ENCODE measurements around the gene TCIRG1.

TCIRG1 gene

DNA sequence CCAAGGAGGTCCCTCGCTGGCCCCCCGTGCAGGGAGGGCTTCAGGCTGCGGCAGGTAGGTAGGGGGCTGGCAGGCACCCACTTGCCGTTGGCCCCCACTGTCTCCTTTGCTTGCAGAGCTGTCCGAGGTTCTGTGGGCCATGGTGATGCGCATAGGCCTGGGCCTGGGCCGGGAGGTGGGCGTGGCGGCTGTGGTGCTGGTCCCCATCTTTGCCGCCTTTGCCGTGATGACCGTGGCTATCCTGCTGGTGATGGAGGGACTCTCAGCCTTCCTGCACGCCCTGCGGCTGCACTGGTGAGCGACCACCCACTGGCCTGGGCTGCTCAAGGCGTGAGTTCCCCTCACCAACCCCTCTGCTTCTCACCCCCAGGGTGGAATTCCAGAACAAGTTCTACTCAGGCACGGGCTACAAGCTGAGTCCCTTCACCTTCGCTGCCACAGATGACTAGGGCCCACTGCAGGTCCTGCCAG is 11.6 kb downstream of the TCIRG1 start:
- no peak overlapping the region for H3K4me3 ChIP-seq (ENCODE audit: severe bottlenecking)
- peaks cover 33% of the 10 kb centered on the region for H3K36me3 ChIP-seq (ENCODE audit: low read depth)
- H3K4me1 ChIP-seq (ENCODE audit: insufficient read depth, poor library complexity, severe bottlenecking) = no peaks in the 10 kb centered on the region
- H3K9me3 ChIP-seq (ENCODE audit: severe bottlenecking) = no peaks in the 10 kb centered on the region
- TF ChIP-seq, protein P1, sequence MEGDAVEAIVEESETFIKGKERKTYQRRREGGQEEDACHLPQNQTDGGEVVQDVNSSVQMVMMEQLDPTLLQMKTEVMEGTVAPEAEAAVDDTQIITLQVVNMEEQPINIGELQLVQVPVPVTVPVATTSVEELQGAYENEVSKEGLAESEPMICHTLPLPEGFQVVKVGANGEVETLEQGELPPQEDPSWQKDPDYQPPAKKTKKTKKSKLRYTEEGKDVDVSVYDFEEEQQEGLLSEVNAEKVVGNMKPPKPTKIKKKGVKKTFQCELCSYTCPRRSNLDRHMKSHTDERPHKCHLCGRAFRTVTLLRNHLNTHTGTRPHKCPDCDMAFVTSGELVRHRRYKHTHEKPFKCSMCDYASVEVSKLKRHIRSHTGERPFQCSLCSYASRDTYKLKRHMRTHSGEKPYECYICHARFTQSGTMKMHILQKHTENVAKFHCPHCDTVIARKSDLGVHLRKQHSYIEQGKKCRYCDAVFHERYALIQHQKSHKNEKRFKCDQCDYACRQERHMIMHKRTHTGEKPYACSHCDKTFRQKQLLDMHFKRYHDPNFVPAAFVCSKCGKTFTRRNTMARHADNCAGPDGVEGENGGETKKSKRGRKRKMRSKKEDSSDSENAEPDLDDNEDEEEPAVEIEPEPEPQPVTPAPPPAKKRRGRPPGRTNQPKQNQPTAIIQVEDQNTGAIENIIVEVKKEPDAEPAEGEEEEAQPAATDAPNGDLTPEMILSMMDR (IDR thresholded peaks at IDR 0.05; ENCODE audit: poor library complexity, severe bottlenecking) = no peak
- DNase-seq (ENCODE audit: low spot score) (no peak), ATAC-seq (ENCODE audit: low read depth) (no peak)
- H3K27ac ChIP-seq (ENCODE audit: poor library complexity, severe bottlenecking) = no peak overlapping the region
- no peaks in the 10 kb centered on the region for H3K27me3 ChIP-seq (ENCODE audit: insufficient read depth, poor library complexity, severe bottlenecking)

DNA sequence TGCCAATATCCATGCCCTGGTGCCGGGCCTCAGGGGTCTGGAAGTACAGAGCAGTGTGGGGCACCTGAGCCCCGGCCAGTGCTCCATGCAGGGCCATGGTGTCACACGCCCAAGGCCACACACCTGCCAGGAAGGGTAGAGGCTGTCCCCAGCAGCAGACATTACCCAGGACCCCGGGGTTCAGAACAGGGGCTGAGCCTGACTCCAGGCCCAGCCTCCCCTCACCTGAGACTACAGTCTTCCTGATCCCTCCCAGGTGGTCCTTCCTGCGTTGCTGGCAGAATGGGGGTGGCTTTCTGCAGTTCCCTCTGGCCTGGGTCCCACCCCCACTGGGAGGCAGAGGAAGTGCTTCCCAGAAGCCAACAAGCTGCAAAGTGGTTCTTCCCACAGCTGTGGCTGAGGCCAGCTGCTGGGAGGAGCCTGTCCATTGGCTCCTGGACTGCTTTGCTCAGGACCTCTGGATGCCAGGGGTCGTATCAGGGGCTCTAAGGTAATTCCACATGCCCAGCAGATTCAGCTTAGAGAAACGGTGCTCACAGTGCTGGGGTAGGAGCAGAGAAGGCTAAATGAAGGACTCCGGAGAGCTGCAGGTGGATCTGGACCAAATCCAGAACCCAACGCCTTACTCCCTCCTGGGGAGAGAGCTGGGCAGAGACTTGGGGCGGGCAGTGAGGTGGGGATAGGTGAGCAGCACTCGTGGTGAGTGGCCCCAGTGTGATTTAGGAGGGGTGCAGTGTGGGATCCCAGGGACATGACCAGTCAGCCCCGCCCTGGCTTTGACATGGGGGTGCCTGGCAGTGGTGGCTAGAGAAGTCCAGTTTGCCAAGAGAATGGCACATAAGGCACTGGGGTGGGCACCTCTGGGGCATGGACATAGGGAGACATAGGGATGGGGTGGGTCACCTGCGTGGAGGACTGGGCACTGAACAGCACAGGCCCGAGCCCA is 12.6 kb downstream of the TCIRG1 start:
- no peak overlapping the region for H3K27ac ChIP-seq (ENCODE audit: poor library complexity, severe bottlenecking)
- no peaks in the 10 kb centered on the region for H3K4me1 ChIP-seq (ENCODE audit: insufficient read depth, poor library complexity, severe bottlenecking)
- ATAC-seq (ENCODE audit: low read depth) (no peak), DNase-seq (ENCODE audit: low spot score) (no peak)
- H3K4me3 ChIP-seq (ENCODE audit: severe bottlenecking) = no peak overlapping the region
- peaks cover 31% of the 10 kb centered on the region for H3K36me3 ChIP-seq (ENCODE audit: low read depth)
- TF ChIP-seq, protein P1 (IDR thresholded peaks at IDR 0.05; ENCODE audit: poor library complexity, severe bottlenecking) = no peak
- H3K27me3 ChIP-seq (ENCODE audit: insufficient read depth, poor library complexity, severe bottlenecking) = no peaks in the 10 kb centered on the region
- H3K9me3 ChIP-seq (ENCODE audit: severe bottlenecking) = no peaks in the 10 kb centered on the region

DNA sequence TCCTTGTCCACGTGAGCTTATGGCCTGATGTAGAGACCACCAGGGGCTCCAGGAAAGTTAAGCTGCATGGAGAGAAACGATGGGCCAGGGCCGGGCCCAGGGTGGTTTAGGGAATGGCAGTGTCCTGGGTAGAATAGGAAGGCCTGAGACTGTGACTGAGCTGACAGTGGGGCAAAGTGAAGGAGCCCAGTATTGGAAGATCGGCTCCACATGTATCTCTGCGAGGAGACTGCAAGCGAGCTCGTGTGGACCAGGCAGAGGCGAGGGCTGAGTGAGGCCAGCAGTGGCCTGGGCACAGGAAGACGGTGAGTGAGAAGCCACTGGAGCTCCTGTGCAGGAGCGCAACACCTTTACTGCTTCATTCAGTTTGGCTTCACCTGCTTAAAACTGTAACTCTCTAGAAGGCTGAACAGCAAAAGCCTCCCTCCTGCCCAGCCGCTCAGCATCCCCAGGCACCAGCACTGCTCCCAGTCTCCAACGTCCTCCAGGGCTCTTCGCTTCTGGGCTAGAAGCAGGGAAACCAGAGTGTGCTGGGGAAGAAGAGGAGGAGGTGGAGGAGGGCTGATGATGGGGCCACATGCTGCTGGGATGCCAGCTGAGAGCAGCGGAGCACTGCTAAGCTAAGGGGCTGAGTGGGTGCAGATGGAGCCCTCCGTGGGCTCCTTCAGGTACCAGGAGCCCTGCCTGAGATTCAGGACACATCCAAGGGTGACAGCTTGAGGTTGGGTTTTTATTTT is 13.5 kb downstream of the TCIRG1 start:
- Histone ChIP-seq H3K36me3 (ENCODE audit: low read depth) (peaks cover 31% of the 10 kb centered on the region), H3K27ac (ENCODE audit: poor library complexity, severe bottlenecking) (no peak overlapping the region), H3K4me3 (ENCODE audit: severe bottlenecking) (no peak overlapping the region), H3K9me3 (ENCODE audit: severe bottlenecking) (no peaks in the 10 kb centered on the region), H3K27me3 (ENCODE audit: insufficient read depth, poor library complexity, severe bottlenecking) (no peaks in the 10 kb centered on the region), H3K4me1 (ENCODE audit: insufficient read depth, poor library complexity, severe bottlenecking) (no peaks in the 10 kb centered on the region)
- ATAC-seq (ENCODE audit: low read depth) = no peak
- no peak for DNase-seq (ENCODE audit: low spot score)
- TF ChIP-seq, protein P1 (IDR thresholded peaks at IDR 0.05; ENCODE audit: poor library complexity, severe bottlenecking) = no peak

DNA sequence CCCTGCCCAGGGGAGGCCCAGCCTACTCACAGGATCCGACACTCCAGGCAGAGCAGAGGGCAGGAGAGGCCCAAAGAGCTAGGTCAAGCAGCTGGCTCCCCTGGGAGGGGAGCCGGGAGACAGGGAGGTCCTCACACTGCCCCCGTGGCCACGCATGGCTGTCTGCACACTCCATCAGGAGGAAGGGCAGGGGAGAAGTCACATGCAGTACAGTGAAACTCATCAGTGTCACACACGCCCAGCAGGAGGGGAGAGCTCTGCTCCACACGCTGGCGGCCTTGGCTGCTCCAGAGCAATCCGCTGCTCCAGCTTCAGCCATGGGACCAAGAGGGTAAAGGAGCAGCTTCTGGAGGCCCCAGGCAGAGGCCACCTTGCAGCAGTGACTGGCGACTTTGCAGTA is 14.3 kb downstream of the TCIRG1 start:
- H3K36me3 ChIP-seq (ENCODE audit: low read depth) = peaks cover 27% of the 10 kb centered on the region
- no peak overlapping the region for H3K4me3 ChIP-seq (ENCODE audit: severe bottlenecking)
- no peaks in the 10 kb centered on the region for H3K27me3 ChIP-seq (ENCODE audit: insufficient read depth, poor library complexity, severe bottlenecking)
- H3K9me3 ChIP-seq (ENCODE audit: severe bottlenecking) = no peaks in the 10 kb centered on the region
- no peaks in the 10 kb centered on the region for H3K4me1 ChIP-seq (ENCODE audit: insufficient read depth, poor library complexity, severe bottlenecking)
- TF ChIP-seq, protein P1 (IDR thresholded peaks at IDR 0.05; ENCODE audit: poor library complexity, severe bottlenecking) = no peak
- H3K27ac ChIP-seq (ENCODE audit: poor library complexity, severe bottlenecking) = no peak overlapping the region
- ATAC-seq (ENCODE audit: low read depth) = peak; percentile 14; the same call in 2 of the 3 replicates
- no peak for DNase-seq (ENCODE audit: low spot score)
